A673 (cell line): ENCODE data around the gene CCDC92. TPM values are rescaled to one million over a fixed set of nuclear protein-coding genes. Genes with fewer than 3 reads are reported as not detected.
A peak's percentile ranks its signal among the peaks of the same experiment; 100 is the strongest.

Experiments used
- BruUV-seq: library from RNA; stranded (reverse); fragments of 400-500 nt; replicated peaks from 2 replicates; lab custom pipeline; 2021; lab: Mats Ljungman, UMichigan
- CTCF ChIA-PET: fragments of 300-600 bp; sonication (Branson Sonifier 250); formaldehyde crosslinking; loops from one replicate; lab custom pipeline; 2022; ENCODE audit warnings: antibody characterized with exemption; lab: Charles Lee
- POLR2A ChIA-PET: fragments of 300-600 bp; sonication (Branson Sonifier 250); formaldehyde crosslinking; loops from one replicate; lab custom pipeline; 2022; ENCODE audit warnings: antibody characterized with exemption; ENCODE audit not compliant: low non-redundant PET; lab: Charles Lee
- DNase-seq: peaks from one replicate; pipeline ENCODE4 v3.0.0-alpha.2; 2015; ENCODE audit warnings: low spot score
- H3K27ac ChIP-seq: fragments of 200-600 bp; sonication (generic); 2 replicates; pipeline ENCODE4 v1.5.1; 2016; ENCODE audit warnings: mixed run types, low read depth, mild to moderate bottlenecking, mixed read lengths, antibody characterized with exemption, low read length; ENCODE audit not compliant: poor library complexity, severe bottlenecking
- H3K27me3 ChIP-seq: fragments of 200-600 bp; sonication (generic); replicated peaks from 2 replicates; pipeline ENCODE4 v1.6.1; 2017; ENCODE audit warnings: mixed run types, low read depth, mild to moderate bottlenecking, mixed read lengths, antibody characterized with exemption, low read length; ENCODE audit not compliant: insufficient read depth, poor library complexity
- H3K36me3 ChIP-seq: fragments of 200-600 bp; sonication (generic); 2 replicates; pipeline ENCODE4 v1.6.1; 2016; ENCODE audit warnings: mixed run types, mild to moderate bottlenecking, mixed read lengths, antibody characterized with exemption, low read length; ENCODE audit not compliant: insufficient read depth, poor library complexity, severe bottlenecking
- H3K4me1 ChIP-seq: fragments of 200-600 bp; sonication (generic); 2 replicates; pipeline ENCODE4 v1.6.1; 2017; ENCODE audit warnings: mixed run types, mild to moderate bottlenecking, mixed read lengths, antibody characterized with exemption, low read length; ENCODE audit not compliant: insufficient read depth, poor library complexity, severe bottlenecking
- H3K4me3 ChIP-seq: fragments of 200-600 bp; sonication (generic); 2 replicates; pipeline ENCODE4 v1.5.1; 2016; ENCODE audit warnings: low read depth, mixed run types, mild to moderate bottlenecking, mixed read lengths, low read length; ENCODE audit not compliant: poor library complexity, severe bottlenecking
- H3K9me3 ChIP-seq: fragments of 200-600 bp; sonication (generic); 2 replicates; pipeline ENCODE4 v1.6.1; 2016; ENCODE audit warnings: mixed run types, low read depth, mild to moderate bottlenecking, mixed read lengths, antibody characterized with exemption, low read length; ENCODE audit not compliant: poor library complexity, severe bottlenecking
- CTCF ChIP-seq: fragments of 300-800, 200-600 bp; sonication (generic); conservative IDR thresholded peaks from 2 replicates; pipeline ENCODE4 v1.5.1; 2017; ENCODE audit warnings: low read depth, mild to moderate bottlenecking, antibody characterized with exemption, low read length, moderate library complexity, mixed read lengths
- EZH2 ChIP-seq: fragments of 200-600 bp; sonication (generic); IDR thresholded peaks from 2 replicates; pipeline ENCODE4 v1.6.1; 2017; ENCODE audit warnings: borderline replicate concordance, low read depth, mild to moderate bottlenecking, mixed read lengths, antibody characterized with exemption, low read length; ENCODE audit not compliant: poor library complexity, severe bottlenecking
- intact Hi-C: fragments of 100-400 bp; cut with micrococcal nuclease; formaldehyde crosslinking; loops from one replicate; pipeline ENCODE4 v1.10.0; 2022; ENCODE audit not compliant: unreplicated experiment
- total RNA-seq: library from RNA; stranded (reverse); gene quantifications from 2 replicates; pipeline ENCODE4 v1.2.3, GENCODE V29; 2021

Gene CCDC92
- total RNA-seq, 1 experiment from 2014 or later = 28.7 TPM

- TF ChIP-seq CTCF = peak; percentile 54
- no peak for TF ChIP-seq EZH2
- no TSS peak for BruUV-seq
These were observed 33.8 kb downstream of the CCDC92 start for GRCh38 chr12:123938679-123939480.

GRCh38 chr12:123937707-123938591 is 34.7 kb downstream of the CCDC92 start:
- Histone ChIP-seq H3K4me3 (no peak overlapping the region), H3K36me3 (no peaks in the 10 kb centered on the region), H3K9me3 (no peaks in the 10 kb centered on the region), H3K27me3 (no peaks in the 10 kb centered on the region), H3K27ac (no peak overlapping the region), H3K4me1 (no peaks in the 10 kb centered on the region)
- DNase-seq = no peak
- intact Hi-C loops = no loop called here
- ChIA-PET POLR2A (no interaction called here), CTCF (interaction anchor here (1.1 kb wide), 1 partner anchor 32 kb away, joined by 3 read pairs; no protein-coding TSS in a partner anchor)
- TF ChIP-seq EZH2 (no peak), CTCF (no peak)
- no TSS peak for BruUV-seq

More at GRCh38 chr12:123938679-123939480, 33.8 kb downstream of the CCDC92 start:
- H3K36me3 ChIP-seq = no peaks in the 10 kb centered on the region
- H3K27ac ChIP-seq = no peak overlapping the region
- DNase-seq = no peak
- intact Hi-C loops = no loop called here
- H3K4me1 ChIP-seq = no peaks in the 10 kb centered on the region
- POLR2A ChIA-PET = no interaction called here
- CTCF ChIA-PET = interaction anchor here (1.1 kb wide), 1 partner anchor 33 kb away, joined by 3 read pairs; no protein-coding TSS in a partner anchor
- no peaks in the 10 kb centered on the region for H3K9me3 ChIP-seq
- H3K4me3 ChIP-seq = no peak overlapping the region
- H3K27me3 ChIP-seq = no peaks in the 10 kb centered on the region

- no peaks in the 10 kb centered on the region for H3K9me3 ChIP-seq
- no TSS peak for BruUV-seq
- ChIA-PET POLR2A (no interaction called here), CTCF (no interaction called here)
- no peak overlapping the region for H3K4me3 ChIP-seq
- no peaks in the 10 kb centered on the region for H3K4me1 ChIP-seq
- intact Hi-C loops = no loop called here
- no peak for DNase-seq
- TF ChIP-seq CTCF = no peak
- no peak for TF ChIP-seq EZH2
- no peaks in the 10 kb centered on the region for H3K36me3 ChIP-seq
- H3K27me3 ChIP-seq = no peaks in the 10 kb centered on the region
- no peak overlapping the region for H3K27ac ChIP-seq
These were observed 35.5 kb downstream of the CCDC92 start for GRCh38 chr12:123936956-123937706.
